RWPE1 (cell line): ENCODE results near the gene SF3B1.
"Not testable (repeated sequence)": the region's sequence is repeated elsewhere in the genome, so short reads cannot be mapped to it uniquely, and the experiment has no call there.

Source experiments
- CTCF ChIA-PET: fragments of 350-600 bp; sonication (Branson Sonifier 250); formaldehyde crosslinking; extraction: SDS; loops from one replicate; lab custom pipeline; 2021; lab: Yijun Ruan, JAX
- POLR2A ChIA-PET: fragments of 400-600 bp; formaldehyde crosslinking; extraction: SDS; loops from one replicate; lab custom pipeline; 2020; ENCODE audit warnings: antibody characterized with exemption; ENCODE audit not compliant: low non-redundant PET; lab: Yijun Ruan, JAX
- DNase-seq: peaks from one replicate; pipeline ENCODE4 v3.0.0; 2012; ENCODE audit warnings: low spot score
- H3K27ac ChIP-seq: fragments of 450-650 bp; 2 replicates; pipeline ENCODE4 v1.5.1; 2017
- CTCF ChIP-seq: fragments of 450-650 bp; conservative IDR thresholded peaks from 2 replicates; pipeline ENCODE4 v1.5.1; 2017; ENCODE audit warnings: low read depth, mild to moderate bottlenecking

The SF3B1 gene

GRCh38 chr2:197383825-197384224 lies 51.0 kb downstream of the SF3B1 start:
- ChIA-PET POLR2A (no interaction called here), CTCF (interaction anchor here (0.6 to 1.0 kb wide), 3 partner anchors 19 to 599 kb away, joined by 3 to 5 read pairs (median 3); no protein-coding TSS in a partner anchor)
- no peak for TF ChIP-seq CTCF
- H3K27ac ChIP-seq, result no peak overlapping the region
- DNase-seq, result no peak

- DNase-seq, result no peak
- CTCF ChIA-PET, result interaction anchor here (0.7 kb wide), 1 partner anchor 9 kb away, joined by 5 read pairs; no protein-coding TSS in a partner anchor
- POLR2A ChIA-PET, result no interaction called here
- TF ChIP-seq CTCF, result no peak
- no peak overlapping the region for H3K27ac ChIP-seq
These were observed 53.2 kb downstream of the SF3B1 start for GRCh38 chr2:197381641-197382040.

- POLR2A ChIA-PET, DNase-seq, CTCF ChIA-PET, H3K27ac ChIP-seq: not testable (repeated sequence)
These were observed 54.9 kb downstream of the SF3B1 start for GRCh38 chr2:197379918-197380309.

GRCh38 chr2:197379308-197379917 lies 55.4 kb downstream of the SF3B1 start:
- POLR2A ChIA-PET, DNase-seq, H3K27ac ChIP-seq: not testable (repeated sequence)
- CTCF ChIA-PET, result interaction anchor here (0.5 to 1.0 kb wide), 3 partner anchors 170 to 958 kb away, joined by 4 to 5 read pairs (median 5); no protein-coding TSS in a partner anchor

- CTCF ChIA-PET, result interaction anchor here (0.5 to 1.4 kb wide), 7 partner anchors 29 to 1575 kb away, joined by 3 to 11 read pairs (median 4); no protein-coding TSS in a partner anchor
- H3K27ac ChIP-seq, result no peak overlapping the region
- peak; percentile 76 for TF ChIP-seq CTCF
- POLR2A ChIA-PET, result no interaction called here
- DNase-seq, result peak; percentile 71
These were observed 56.1 kb downstream of the SF3B1 start for GRCh38 chr2:197378494-197379307.

GRCh38 chr2:197378086-197378485 lies 56.7 kb downstream of the SF3B1 start:
- H3K27ac ChIP-seq, result no peak overlapping the region
- no peak for DNase-seq
- ChIA-PET POLR2A (no interaction called here), CTCF (interaction anchor here (0.6 to 1.4 kb wide), 5 partner anchors 30 to 1576 kb away, joined by 3 to 11 read pairs (median 3); no protein-coding TSS in a partner anchor)
- no peak for TF ChIP-seq CTCF

- DNase-seq, result no peak
- no peak overlapping the region for H3K27ac ChIP-seq
- TF ChIP-seq CTCF, result no peak
- ChIA-PET POLR2A (no interaction called here), CTCF (interaction anchor here (0.7 to 1.4 kb wide), 2 partner anchors 94 to 187 kb away, joined by 3 to 11 read pairs; no protein-coding TSS in a partner anchor)
These were observed 57.2 kb downstream of the SF3B1 start for GRCh38 chr2:197377670-197378069.
